Measurements from ENCODE around the gene GPR84. TPM values are rescaled to one million over a fixed set of nuclear protein-coding genes. Genes with fewer than 3 reads are reported as not detected.

GPR84 gene
- total and polyA plus RNA-seq, 2 donors (not counting 1 experiment from before 2014, with no cell fraction given), result 0.16 TPM; not detected in 1

GRCh38 chr12:54377797-54378515 lies 13.7 kb upstream of the GPR84 start:
- Histone ChIP-seq H3K9me3 (ENCODE audit: control extremely low read depth in 1 of 3, control insufficient read depth in 2 of 3, insufficient read depth in 1 of 3, low read length in 2 of 3) (no peaks in the 10 kb centered on the region), H3K79me2 (ENCODE audit: control insufficient read depth, insufficient read depth, low read length) (peaks cover 35% of the 10 kb centered on the region), H3K27ac (ENCODE audit: low read length in 2 of 2) (no peak overlapping the region), H3K4me1 (ENCODE audit: control insufficient read depth in 2 of 2, insufficient read depth in 2 of 2, low read length in 2 of 2) (peaks cover 10 to 29% of the 10 kb centered on the region in 2 donors), H3K27me3 (replicated peaks in 1 of 4; ENCODE audit: control extremely low read depth in 1 of 4, control insufficient read depth in 3 of 4, insufficient read depth in 4 of 4, low read length in 3 of 4) (no peaks in the 10 kb centered on the region), H4K20me1 (ENCODE audit: control insufficient read depth, insufficient read depth, low read length, poor library complexity, severe bottlenecking) (peaks cover 8% of the 10 kb centered on the region), H3K4me3 (ENCODE audit: control extremely low read depth in 1 of 5, extremely low read depth in 1 of 5, insufficient read depth in 1 of 5, low read depth in 2 of 5, low read length in 4 of 5) (no peak overlapping the region), H3K36me3 (replicated peaks in 1 of 2; ENCODE audit: control extremely low read depth in 1 of 2, control insufficient read depth in 1 of 2, extremely low read depth in 1 of 2, insufficient read depth in 2 of 2, low read length in 1 of 2) (peaks cover 0 to 39% of the 10 kb centered on the region in 2 experiments), H3K9ac (ENCODE audit: low read length) (no peak overlapping the region), H2AFZ (ENCODE audit: insufficient read depth, low read depth, low read length, poor library complexity, severe bottlenecking) (no peak overlapping the region), H3K4me2 (replicated peaks; ENCODE audit: low read depth, low read length, poor library complexity, severe bottlenecking) (no peak overlapping the region)
- no peak for DNase-seq
- no peak for TF ChIP-seq CTCF (IDR thresholded peaks at IDR 0.05)
- no peak for TF ChIP-seq EZH2 (IDR thresholded peaks at IDR 0.05; ENCODE audit: borderline replicate concordance, insufficient read depth, low read depth, low read length, poor library complexity, severe bottlenecking)
- CTCF ChIA-PET, result interaction anchor here (0.7 to 5.0 kb wide), 8 partner anchors 10 to 163 kb away, joined by 3 to 49 read pairs (median 27); no protein-coding TSS in a partner anchor
- H3K4me3 Mint-ChIP-seq, result peak overlapping the region; percentile 60
- ATAC-seq (ENCODE audit: low read depth), result no peak
- WGBS (ENCODE audit: insufficient coverage), result no CpG with 5 or more reads among the region's 6 CpGs
- no peaks in the 10 kb centered on the region for H3K9me3 Mint-ChIP-seq (ENCODE audit: insufficient read depth)
- H3K27ac Mint-ChIP-seq, result no peak overlapping the region
- H3K4me1 Mint-ChIP-seq, result peaks cover 19% of the 10 kb centered on the region
- H3K27me3 Mint-ChIP-seq, result no peaks in the 10 kb centered on the region
- POLR2A ChIA-PET, result no interaction called here
- intact Hi-C loops (cut with micrococcal nuclease), result no loop called here

GRCh38 chr12:54377007-54377406 lies 12.7 kb upstream of the GPR84 start:
- Histone ChIP-seq H3K4me3 (ENCODE audit: control extremely low read depth in 1 of 5, extremely low read depth in 1 of 5, insufficient read depth in 1 of 5, low read depth in 2 of 5, low read length in 4 of 5) (no peak overlapping the region), H3K9ac (ENCODE audit: low read length) (no peak overlapping the region), H3K36me3 (replicated peaks in 1 of 2; ENCODE audit: control extremely low read depth in 1 of 2, control insufficient read depth in 1 of 2, extremely low read depth in 1 of 2, insufficient read depth in 2 of 2, low read length in 1 of 2) (peaks cover 0 to 39% of the 10 kb centered on the region in 2 experiments), H3K27me3 (replicated peaks in 1 of 4; ENCODE audit: control extremely low read depth in 1 of 4, control insufficient read depth in 3 of 4, insufficient read depth in 4 of 4, low read length in 3 of 4) (no peaks in the 10 kb centered on the region), H3K79me2 (ENCODE audit: control insufficient read depth, insufficient read depth, low read length) (peaks cover 35% of the 10 kb centered on the region), H3K4me2 (replicated peaks; ENCODE audit: low read depth, low read length, poor library complexity, severe bottlenecking) (no peak overlapping the region), H4K20me1 (ENCODE audit: control insufficient read depth, insufficient read depth, low read length, poor library complexity, severe bottlenecking) (peaks cover 8% of the 10 kb centered on the region), H2AFZ (ENCODE audit: insufficient read depth, low read depth, low read length, poor library complexity, severe bottlenecking) (no peak overlapping the region), H3K27ac (ENCODE audit: low read length in 2 of 2) (no peak overlapping the region), H3K4me1 (ENCODE audit: control insufficient read depth in 2 of 2, insufficient read depth in 2 of 2, low read length in 2 of 2) (peaks cover 8 to 24% of the 10 kb centered on the region in 2 donors), H3K9me3 (ENCODE audit: control extremely low read depth in 1 of 3, control insufficient read depth in 2 of 3, insufficient read depth in 1 of 3, low read length in 2 of 3) (no peaks in the 10 kb centered on the region)
- TF ChIP-seq EZH2 (IDR thresholded peaks at IDR 0.05; ENCODE audit: borderline replicate concordance, insufficient read depth, low read depth, low read length, poor library complexity, severe bottlenecking), result no peak
- TF ChIP-seq CTCF (IDR thresholded peaks at IDR 0.05), result no peak
- H3K4me1 Mint-ChIP-seq, result peaks cover 19% of the 10 kb centered on the region
- no peaks in the 10 kb centered on the region for H3K27me3 Mint-ChIP-seq
- WGBS (ENCODE audit: insufficient coverage), result 100% methylated on average over 1 of the region's 2 CpGs
- DNase-seq, result no peak
- H3K9me3 Mint-ChIP-seq (ENCODE audit: insufficient read depth), result no peaks in the 10 kb centered on the region
- intact Hi-C loops (cut with micrococcal nuclease), result no loop called here
- ATAC-seq (ENCODE audit: low read depth), result no peak
- POLR2A ChIA-PET, result no interaction called here
- CTCF ChIA-PET, result interaction anchor here (0.6 to 0.9 kb wide), 3 partner anchors 22 to 956 kb away, joined by 3 to 4 read pairs (median 3); no protein-coding TSS in a partner anchor
- H3K4me3 Mint-ChIP-seq, result no peak overlapping the region
- no peak overlapping the region for H3K27ac Mint-ChIP-seq
